Endothelial cell of umbilical vein (primary cell): ENCODE results near the gene MICAL3. TPM values are rescaled to one million over a fixed set of nuclear protein-coding genes. Genes with fewer than 3 reads are reported as not detected.

Experiments used
- BruUV-seq: library from RNA; stranded (reverse); fragments of 400-500 nt; replicated peaks from 2 replicates; lab custom pipeline; 2021; lab: Mats Ljungman, UMichigan
- CTCF ChIA-PET: fragments of 300-600, 350-600 bp; sonication (Branson Sonifier 250); formaldehyde crosslinking; loops from one replicate; lab custom pipeline; 2021; ENCODE audit warnings: antibody characterized with exemption, inconsistent platforms; lab: Charles Lee
- POLR2A ChIA-PET: fragments of 300-600, 350-600 bp; sonication (Branson Sonifier 250); formaldehyde crosslinking; loops from one replicate; lab custom pipeline; 2021; ENCODE audit warnings: antibody characterized with exemption, inconsistent platforms; lab: Charles Lee
- DNase-seq: peaks from one replicate; pipeline ENCODE4 v3.0.0-alpha.2; 2011; ENCODE audit warnings: low read depth, low spot score
- FAIRE-seq: peaks from 2 replicates; lab custom pipeline; 2011; peaks lifted over from hg19 to GRCh38; lab: Jason Lieb, UNC
- H2AFZ ChIP-seq: 2 replicates; pipeline ENCODE4 v1.6.0; 2012; ENCODE audit warnings: low read depth, low read length, control low read depth, inconsistent platforms
- H3K27ac ChIP-seq: 2 replicates; pipeline ENCODE4 v1.5.1; 2011; ENCODE audit warnings: low read depth, mild to moderate bottlenecking, control low read depth, low read length, moderate library complexity; ENCODE audit not compliant: insufficient read depth
- H3K27me3 ChIP-seq, 2 experiments: 2 replicates each; pipeline versions ENCODE4 v1.6.0 to v1.6.1; 2011; ENCODE audit warnings: low read length in 2 of 2, mixed read lengths in 1 of 2; ENCODE audit not compliant: control insufficient read depth in 2 of 2, insufficient read depth in 2 of 2
- H3K36me3 ChIP-seq, 2 experiments: 2 replicates in 1 of 2; 3 replicates in 1 of 2; pipeline ENCODE4 v1.5.1; 2011; ENCODE audit warnings: low read length in 2 of 2, mild to moderate bottlenecking in 1 of 2, moderate library complexity in 1 of 2; ENCODE audit not compliant: control insufficient read depth in 2 of 2, insufficient read depth in 2 of 2; ENCODE audit errors: extremely low read depth in 1 of 2
- H3K4me1 ChIP-seq: 3 replicates; pipeline ENCODE4 v1.5.1; 2011; ENCODE audit warnings: mild to moderate bottlenecking, low read length; ENCODE audit not compliant: control insufficient read depth, insufficient read depth; ENCODE audit errors: extremely low read depth
- H3K4me2 ChIP-seq: 2 replicates; pipeline ENCODE4 v1.6.1; 2011; ENCODE audit warnings: low read length, control low read depth, mixed read lengths; ENCODE audit not compliant: insufficient read depth
- H3K4me3 ChIP-seq, 3 experiments: fragments of 200-600 bp in 1 of 3; sonication (generic), shearing (Covaris generic) in 1 of 3; replicated peaks in 1 of 3; 2 replicates each; pipeline ENCODE4 v1.5.1; 2011 to 2016; ENCODE audit warnings: control low read depth in 3 of 3, low read length in 3 of 3, mild to moderate bottlenecking in 2 of 3, inconsistent platforms in 1 of 3, low read depth in 1 of 3, moderate library complexity in 1 of 3; ENCODE audit not compliant: insufficient read depth in 1 of 3
- H3K79me2 ChIP-seq: 2 replicates; pipeline ENCODE4 v1.6.0; 2012; ENCODE audit warnings: low read length, inconsistent platforms; ENCODE audit not compliant: control insufficient read depth, insufficient read depth
- H3K9ac ChIP-seq: replicated peaks from 2 replicates; pipeline ENCODE3; 2011; ENCODE audit warnings: low read length, control low read depth; ENCODE audit not compliant: insufficient read depth; ENCODE audit errors: extremely low read depth
- H3K9me1 ChIP-seq: replicated peaks from 3 replicates; pipeline ENCODE4 v1.6.0; 2011; ENCODE audit warnings: mild to moderate bottlenecking, low read length; ENCODE audit not compliant: control insufficient read depth, insufficient read depth; ENCODE audit errors: extremely low read depth
- H3K9me3 ChIP-seq: replicated peaks from 2 replicates; pipeline ENCODE4 v1.5.1; 2012; ENCODE audit warnings: low read length, inconsistent platforms; ENCODE audit not compliant: control insufficient read depth, insufficient read depth
- H4K20me1 ChIP-seq: replicated peaks from 2 replicates; pipeline ENCODE3; 2011; ENCODE audit warnings: mild to moderate bottlenecking, low read length; ENCODE audit not compliant: control insufficient read depth, insufficient read depth; ENCODE audit errors: extremely low read depth
- CTCF ChIP-seq, 2 donors: IDR thresholded peaks; 1 replicate in 1 of 2; 2 replicates in 1 of 2; pipeline ENCODE4 v1.5.1; 2011; ENCODE audit warnings: low read length in 2 of 2, mild to moderate bottlenecking in 2 of 2, moderate library complexity in 2 of 2, control low read depth in 1 of 2, inconsistent platforms in 1 of 2, low read depth in 1 of 2; ENCODE audit not compliant: insufficient read depth in 1 of 2; ENCODE audit errors: extremely low read depth in 1 of 2
- EZH2 ChIP-seq: IDR thresholded peaks from 2 replicates; pipeline ENCODE4 v1.6.1; 2012; ENCODE audit warnings: borderline replicate concordance, low read depth, mild to moderate bottlenecking, moderate library complexity, low read length, inconsistent platforms; ENCODE audit not compliant: severe bottlenecking
- FOS ChIP-seq: IDR thresholded peaks from 2 replicates; pipeline ENCODE4 v1.6.1; 2011; ENCODE audit warnings: mild to moderate bottlenecking, low read length, moderate library complexity, borderline replicate concordance; ENCODE audit not compliant: insufficient read depth
- GATA2 ChIP-seq: IDR thresholded peaks from 2 replicates; pipeline ENCODE4 v1.7.0; 2011; ENCODE audit warnings: low read depth, mild to moderate bottlenecking, moderate library complexity, mixed read lengths, low read length; ENCODE audit not compliant: insufficient read length, insufficient read depth
- JUN ChIP-seq: IDR thresholded peaks from 2 replicates; pipeline ENCODE4 v1.6.1; 2011; ENCODE audit warnings: borderline replicate concordance, low read depth; ENCODE audit not compliant: insufficient read length, insufficient read depth
- MAX ChIP-seq: IDR thresholded peaks from 2 replicates; pipeline ENCODE4 v1.6.1; 2011; ENCODE audit not compliant: insufficient read depth, insufficient read length
- MYC ChIP-seq: IDR thresholded peaks from one replicate; pipeline ENCODE4 v1.6.1; 2011; ENCODE audit warnings: mild to moderate bottlenecking, low read depth, low read length
- POLR2A ChIP-seq: IDR thresholded peaks from 2 replicates; pipeline ENCODE4 v1.6.1; 2012; ENCODE audit warnings: low read depth, mild to moderate bottlenecking, control low read depth, low read length
- POLR2AphosphoS5 ChIP-seq: IDR thresholded peaks from 2 replicates; pipeline ENCODE4 v1.6.1; 2012; ENCODE audit warnings: low read depth, mild to moderate bottlenecking, control low read depth, low read length, moderate library complexity; ENCODE audit not compliant: insufficient read depth
- dilution Hi-C: fragments of 300-500 bp; cut with MboI; formaldehyde crosslinking; loops from one replicate; pipeline ENCODE4 v1.15.0; 2019; ENCODE audit warnings: low sequenced_read_pairs; ENCODE audit not compliant: extremely low pct_ligation_motif_present
- intact Hi-C: fragments of 100-400 bp; cut with micrococcal nuclease; formaldehyde crosslinking; loops from one replicate; pipeline ENCODE4 v1.10.0; 2022
- polyA plus RNA-seq, 4 experiments: library from polyadenylated mRNA; depleted of rRNA in 3 of 4; stranded (reverse) in 3 of 4; unstranded in 1 of 4; fragments of >200 nt; gene quantifications; 2 replicates each; pipeline versions ENCODE4 v1.2.1 to v1.2.3, GENCODE V29; 2011 to 2012; ENCODE audit warnings: missing spikeins in 1 of 4
- total RNA-seq: library from RNA; stranded (reverse); gene quantifications from 2 replicates; pipeline ENCODE4 v1.2.3, GENCODE V29; 2021

Gene MICAL3
- total and polyA plus RNA-seq, 2 donors (not counting 3 experiments of a cell fraction or from before 2014, with no cell fraction given) = 14.5 to 63.7 TPM

- FAIRE-seq = no peak
- ChIA-PET POLR2A (no interaction called here), CTCF (interaction anchor here (0.6 to 6.3 kb wide), 11 partner anchors 13 to 190 kb away, joined by 3 to 55 read pairs (median 6); partner anchors contain the start of genes MICAL3 and PEX26)
- Histone ChIP-seq H4K20me1 (no peaks in the 10 kb centered on the region), H3K4me2 (no peak overlapping the region), H3K9me1 (no peaks in the 10 kb centered on the region), H3K79me2 (no peaks in the 10 kb centered on the region), H3K4me1 (no peaks in the 10 kb centered on the region), H3K27me3 (no peaks in the 10 kb centered on the region), H2AFZ (no peak overlapping the region), H3K4me3 (no peak overlapping the region), H3K9ac (no peak overlapping the region), H3K9me3 (no peaks in the 10 kb centered on the region), H3K27ac (no peak overlapping the region), H3K36me3 (peaks cover 8 to 23% of the 10 kb centered on the region in 2 experiments)
- no TSS peak for BruUV-seq
- dilution Hi-C loops = no loop called here
- DNase-seq = peak; percentile 23
- intact Hi-C loops = loop anchor here (2.0 to 5.0 kb wide), 2 partner anchors 133 to 188 kb away; partner anchors contain the start of genes MICAL3 and PEX26
- TF ChIP-seq POLR2AphosphoS5 (no peak), CTCF (IDR thresholded peaks at IDR 0.05; ENCODE audit: extremely low read depth in 1 of 2, insufficient read depth in 1 of 2, low read depth in 1 of 2, low read length in 2 of 2) (peak; percentile 22 to 50)
These were observed 135.5 kb downstream of the MICAL3 start for GRCh38 chr22:17888855-17889254.

- TF ChIP-seq POLR2A (no peak), CTCF (IDR thresholded peaks at IDR 0.05; ENCODE audit: extremely low read depth in 1 of 2, insufficient read depth in 1 of 2, low read depth in 1 of 2, low read length in 2 of 2) (no peak), MAX (no peak), FOS (no peak), MYC (no peak), GATA2 (no peak), JUN (no peak), EZH2 (no peak)
- H3K4me3 ChIP-seq = no peak overlapping the region
- H3K36me3 ChIP-seq = peaks cover 8 to 24% of the 10 kb centered on the region in 2 experiments
- no peaks in the 10 kb centered on the region for H3K9me1 ChIP-seq
- ChIA-PET POLR2A (no interaction called here), CTCF (interaction anchor here (0.6 to 6.3 kb wide), 11 partner anchors 13 to 190 kb away, joined by 3 to 55 read pairs (median 6); partner anchors contain the start of genes MICAL3 and PEX26)
- dilution Hi-C loops = no loop called here
- no peaks in the 10 kb centered on the region for H3K9me3 ChIP-seq
- no peak overlapping the region for H3K27ac ChIP-seq
- DNase-seq = no peak
- intact Hi-C loops = loop anchor here (2.0 to 5.0 kb wide), 2 partner anchors 134 to 188 kb away; partner anchors contain the start of genes MICAL3 and PEX26
- no peak overlapping the region for H2AFZ ChIP-seq
- H4K20me1 ChIP-seq = no peaks in the 10 kb centered on the region
- BruUV-seq = no TSS peak
- no peaks in the 10 kb centered on the region for H3K27me3 ChIP-seq
- FAIRE-seq = no peak
- no peaks in the 10 kb centered on the region for H3K79me2 ChIP-seq
- H3K4me1 ChIP-seq = no peaks in the 10 kb centered on the region
- no peak overlapping the region for H3K4me2 ChIP-seq
- H3K9ac ChIP-seq = no peak overlapping the region
These were observed 135.9 kb downstream of the MICAL3 start for GRCh38 chr22:17888439-17888838.
